Measurements from ENCODE around the gene SELENOM.
"Not testable (repeated sequence)": the region's sequence is repeated elsewhere in the genome, so short reads cannot be mapped to it uniquely, and the experiment has no call there.

SELENOM gene

DNA sequence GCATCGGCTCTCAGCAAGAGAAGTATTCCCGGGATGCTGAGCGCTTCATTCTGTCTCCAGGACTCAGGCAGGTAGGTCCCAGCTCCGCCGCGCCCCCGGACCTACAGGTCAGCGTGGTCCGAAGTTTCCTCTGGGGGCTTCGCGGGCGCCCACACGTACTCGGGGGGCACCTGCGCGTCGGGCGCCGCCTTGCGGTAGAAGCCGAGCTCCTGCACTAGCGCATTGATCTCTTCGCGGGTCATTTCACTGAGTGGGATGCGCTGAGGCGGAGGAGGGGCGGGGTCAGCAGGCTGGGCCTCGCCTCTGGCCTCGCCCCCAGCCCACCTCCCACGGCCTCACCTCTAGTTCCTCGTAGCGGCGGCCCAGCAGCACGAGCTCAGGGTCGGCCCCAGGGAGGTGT, 2.5 kb downstream of the SELENOM start:
- DNase-seq: no peak

DNA sequence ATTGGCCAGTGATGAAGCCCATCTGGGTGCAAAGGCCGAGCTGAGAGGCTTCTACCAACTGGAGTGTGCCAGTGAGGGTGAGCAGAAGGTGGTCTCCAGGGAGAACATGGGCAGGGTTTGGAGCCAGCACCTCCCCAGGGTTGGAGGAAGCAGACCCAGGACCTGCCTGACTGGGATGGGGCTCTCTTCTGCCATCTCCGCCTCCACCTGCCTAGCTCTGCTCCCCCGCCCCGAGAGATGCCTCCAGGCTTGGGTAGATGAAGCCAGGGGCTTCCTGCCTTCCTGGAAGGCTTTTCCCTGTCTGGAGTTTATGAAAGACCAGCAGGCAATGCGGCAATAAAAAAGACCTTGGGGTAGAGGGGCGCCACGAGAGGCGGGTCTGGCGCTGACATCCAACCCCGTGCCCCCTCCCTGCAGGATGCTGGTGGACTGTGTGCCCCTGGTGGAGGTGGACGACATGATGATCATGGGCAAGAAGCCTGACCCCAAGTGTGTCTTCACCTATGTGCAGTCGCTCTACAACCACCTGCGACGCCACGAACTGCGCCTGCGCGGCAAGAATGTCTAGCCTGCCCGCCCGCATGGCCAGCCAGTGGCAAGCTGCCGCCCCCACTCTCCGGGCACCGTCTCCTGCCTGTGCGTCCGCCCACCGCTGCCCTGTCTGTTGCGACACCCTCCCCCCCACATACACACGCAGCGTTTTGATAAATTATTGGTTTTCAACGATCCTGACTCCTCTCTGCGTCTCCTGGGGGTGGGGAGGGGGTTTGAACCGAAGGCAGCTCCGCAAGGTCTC, 3.3 kb downstream of the SELENOM start:
- no peak for DNase-seq

DNA sequence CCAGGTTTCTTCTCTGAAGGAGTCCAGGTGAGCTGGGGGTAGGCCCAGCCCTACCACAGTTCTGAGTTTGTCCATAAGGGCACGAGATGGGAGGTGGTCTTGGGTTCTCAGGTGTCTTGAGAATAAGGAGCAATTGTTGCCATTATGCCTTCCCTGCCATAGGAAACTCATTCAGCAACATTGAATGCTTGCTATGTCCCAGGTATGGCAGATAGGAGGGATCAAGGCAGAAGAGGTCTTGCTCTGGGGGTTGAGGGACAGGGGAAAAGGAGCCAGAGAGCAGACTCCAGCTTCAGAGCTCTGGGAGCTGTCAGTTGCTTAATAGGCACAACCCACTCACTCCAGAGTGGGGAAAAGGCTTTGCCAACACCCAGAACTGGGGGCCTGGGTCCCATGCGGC, 4.3 kb downstream of the SELENOM start:
- no peak for DNase-seq

DNA sequence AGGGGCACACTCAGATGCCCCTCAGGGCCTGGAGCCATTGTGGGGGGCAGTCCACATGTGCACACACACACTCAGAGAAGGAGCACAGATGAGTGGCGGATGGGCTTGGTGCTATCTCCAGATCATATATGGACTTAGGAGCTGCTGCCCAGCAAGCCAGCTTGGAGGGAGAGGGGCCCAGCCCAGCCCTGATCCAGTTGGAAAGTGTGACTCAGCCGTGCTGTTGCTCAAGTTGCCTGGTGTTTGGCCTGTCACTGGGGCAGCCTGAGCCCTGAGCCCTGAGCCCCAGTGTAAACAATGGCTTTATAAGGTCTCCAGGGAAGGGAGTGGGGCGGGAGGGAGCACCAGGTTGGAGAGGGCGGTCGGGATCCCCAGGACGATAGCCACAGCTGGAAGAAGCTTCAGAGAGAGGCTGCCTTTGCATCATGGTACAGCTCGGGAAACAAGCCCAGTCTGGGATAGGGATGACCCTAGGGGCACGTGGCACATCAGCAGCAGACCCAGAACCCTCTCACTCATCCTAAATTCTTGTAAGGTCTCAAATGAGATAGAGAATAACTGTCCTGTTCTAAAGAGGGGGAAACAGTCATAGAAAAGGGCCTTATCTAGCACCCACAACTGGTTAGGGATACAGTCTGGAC, 4.8 kb downstream of the SELENOM start:
- peak; percentile 92 for DNase-seq

DNA sequence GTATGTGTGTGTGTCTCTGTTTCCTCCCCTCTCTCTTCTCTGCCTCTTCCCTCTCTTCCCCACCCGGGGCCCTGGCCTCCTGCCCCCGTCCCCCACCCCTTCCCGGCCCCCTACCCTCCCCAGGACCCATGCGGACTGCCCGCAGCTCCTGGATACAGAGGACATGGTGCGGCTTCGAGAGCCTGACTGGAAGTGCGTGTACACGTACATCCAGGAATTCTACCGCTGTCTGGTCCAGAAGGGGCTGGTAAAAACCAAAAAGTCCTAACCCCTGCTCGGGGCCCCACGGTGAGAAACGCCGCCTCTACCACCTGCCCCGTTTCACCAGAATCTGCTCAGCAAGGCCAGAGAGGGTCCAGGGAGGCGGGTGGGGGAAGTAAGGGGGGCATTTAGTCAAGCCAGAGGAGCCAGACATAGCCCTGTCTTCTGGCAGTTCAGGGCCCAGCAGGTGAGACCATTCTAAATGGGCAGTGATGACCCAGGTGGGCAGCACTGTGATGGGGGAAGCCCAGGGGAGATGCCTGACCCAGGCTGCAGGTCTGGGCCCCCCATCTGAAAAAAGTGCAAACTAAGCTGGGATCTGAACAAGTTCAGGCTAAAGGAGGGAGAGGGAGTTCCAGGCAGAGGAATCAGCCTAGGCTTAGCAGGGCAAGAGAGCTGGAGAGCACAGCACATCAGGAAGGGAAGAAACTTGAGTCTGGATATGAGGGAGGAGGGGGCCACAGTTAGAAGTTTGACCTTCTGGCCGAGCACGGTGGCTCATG, 6.4 kb downstream of the SELENOM start:
- DNase-seq: no peak

DNA sequence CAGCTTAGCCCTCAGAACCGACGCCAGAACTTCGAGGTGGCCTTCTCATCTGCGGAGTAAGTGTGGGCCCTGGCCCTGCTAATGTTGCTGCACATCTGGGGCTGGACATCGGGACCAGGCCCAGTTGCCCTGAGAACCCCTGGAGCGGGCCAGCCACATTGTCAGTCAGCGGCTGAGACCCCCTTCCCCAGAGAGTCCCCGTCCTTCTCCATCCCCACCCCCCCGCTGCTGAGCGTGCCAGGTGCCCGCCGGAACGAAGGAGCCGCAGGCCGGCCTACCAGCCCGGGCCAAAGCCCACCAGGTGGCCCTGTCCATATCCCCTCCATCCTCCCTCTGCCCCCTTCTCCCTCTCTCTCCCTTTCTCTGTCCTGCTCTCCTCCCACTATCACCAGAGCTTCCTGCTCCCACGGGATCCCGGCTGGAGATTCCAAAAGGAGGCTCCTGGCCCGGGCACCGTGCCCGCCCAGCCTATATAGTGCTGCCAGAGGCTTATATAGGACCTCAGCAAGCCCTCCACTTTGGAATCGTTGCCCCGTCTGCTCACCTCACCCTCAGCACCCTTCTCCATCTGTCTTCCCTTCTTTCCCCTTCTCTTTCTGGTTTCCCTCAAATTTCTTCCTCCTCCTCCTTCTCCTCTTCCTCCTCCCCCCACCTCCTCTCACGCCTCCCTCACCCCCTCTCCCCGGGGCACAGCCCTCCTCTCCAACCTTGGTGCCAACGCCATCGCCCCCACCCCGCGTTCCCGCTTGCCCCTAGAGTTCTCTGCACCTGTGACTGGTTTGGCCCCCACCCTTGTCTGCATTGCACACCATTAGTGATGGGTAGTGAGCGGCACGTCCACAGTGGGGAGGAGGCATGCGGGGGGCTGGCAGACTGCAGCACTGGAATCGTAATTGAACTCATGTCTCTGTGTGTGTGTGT, 7.3 kb downstream of the SELENOM start:
- DNase-seq: no peak

DNA sequence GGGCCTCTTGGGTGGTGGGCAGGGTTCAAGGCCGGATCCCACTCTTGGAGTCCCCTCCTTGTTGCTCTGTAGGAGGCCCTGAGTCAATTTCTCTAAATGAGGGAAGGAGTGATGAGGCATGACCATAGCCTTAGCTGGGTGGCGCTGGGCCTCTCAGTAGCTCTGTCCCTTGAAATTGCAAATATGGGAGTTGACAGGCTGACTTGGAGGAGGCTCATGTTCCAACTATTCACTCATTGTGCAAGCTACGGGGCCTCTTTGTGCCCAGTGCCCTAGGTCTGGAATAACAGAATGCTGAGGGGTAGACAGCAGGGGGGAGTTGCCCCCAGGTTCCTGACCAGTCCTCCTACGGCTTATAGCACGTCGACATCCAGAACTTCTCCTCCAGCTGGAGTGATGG, 8.0 kb downstream of the SELENOM start:
- no peak for DNase-seq

DNA sequence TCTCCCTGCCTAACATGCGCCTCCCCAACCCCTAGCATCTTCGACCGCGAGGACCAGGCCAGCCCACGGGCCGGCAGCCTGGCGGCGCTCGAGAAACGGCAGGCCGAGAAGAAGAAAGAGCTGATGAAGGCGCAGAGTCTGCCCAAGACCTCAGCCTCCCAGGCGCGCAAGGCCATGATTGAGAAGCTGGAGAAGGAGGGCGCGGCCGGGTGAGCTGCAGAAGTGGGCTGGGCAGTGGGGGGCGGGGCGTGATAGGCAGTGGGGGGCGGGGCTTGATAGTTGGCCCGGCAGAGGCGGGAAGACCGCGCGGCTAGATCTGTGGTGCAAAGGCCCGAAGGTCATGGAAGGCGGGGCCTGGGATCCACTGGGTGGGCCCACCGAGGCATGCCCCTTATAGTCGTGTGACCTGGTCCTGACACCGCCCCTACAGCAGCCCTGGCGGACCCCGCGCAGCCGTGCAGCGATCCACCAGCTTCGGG, 8.7 kb downstream of the SELENOM start:
- DNase-seq: no peak

DNA sequence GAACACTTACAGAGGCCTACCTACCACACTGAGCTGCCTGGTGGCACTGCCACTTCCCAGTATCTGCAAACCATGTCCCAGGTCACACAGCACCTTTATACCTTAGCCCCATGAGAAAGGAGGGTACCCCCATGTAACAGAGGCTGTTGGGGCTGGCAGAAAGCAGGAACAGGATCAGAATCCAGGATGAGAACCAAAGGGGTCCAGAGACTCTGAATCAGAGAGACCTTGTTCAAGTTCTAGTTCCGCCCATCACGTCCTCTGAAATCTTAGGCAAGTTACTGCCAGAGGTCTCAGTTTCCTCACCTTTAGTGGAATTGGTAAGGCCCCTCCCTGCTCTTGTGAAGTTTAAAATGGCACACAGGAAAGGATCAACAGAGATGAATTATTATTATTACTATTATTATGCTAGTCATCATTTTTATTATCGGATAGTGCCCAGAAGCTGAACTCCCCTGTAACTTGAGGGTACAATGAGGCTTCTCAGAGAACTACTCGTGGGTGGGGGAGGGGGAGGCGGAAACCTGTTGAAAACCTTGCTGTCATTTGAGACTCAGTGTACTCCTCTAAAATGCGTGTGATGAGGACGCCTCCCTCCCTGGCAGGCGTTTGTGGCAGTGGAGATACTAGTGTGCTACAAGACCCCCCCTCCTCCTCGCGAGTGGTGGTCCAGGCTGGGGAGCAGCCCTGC, 9.3 kb downstream of the SELENOM start:
- DNase-seq: no peak

DNA sequence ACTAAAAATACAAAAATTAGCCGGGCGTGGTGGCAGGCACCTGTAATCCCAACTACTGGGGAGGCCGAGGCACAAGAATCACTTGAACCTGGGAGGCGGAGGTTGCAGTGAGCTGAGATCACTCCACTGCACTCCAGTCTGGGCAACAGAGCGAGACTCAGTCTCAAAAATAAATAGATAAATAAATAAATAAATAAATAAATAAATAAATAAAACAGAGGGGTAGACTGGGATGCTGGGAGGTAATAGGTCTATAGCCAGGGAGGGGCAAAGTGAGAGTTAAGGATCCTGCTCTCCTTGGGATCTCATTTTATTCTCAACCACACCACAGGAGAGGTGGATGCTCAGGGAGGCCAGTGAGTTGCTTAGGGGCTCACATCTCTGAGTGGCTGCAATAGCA, 9.8 kb downstream of the SELENOM start:
- not testable (repeated sequence) for DNase-seq

DNA sequence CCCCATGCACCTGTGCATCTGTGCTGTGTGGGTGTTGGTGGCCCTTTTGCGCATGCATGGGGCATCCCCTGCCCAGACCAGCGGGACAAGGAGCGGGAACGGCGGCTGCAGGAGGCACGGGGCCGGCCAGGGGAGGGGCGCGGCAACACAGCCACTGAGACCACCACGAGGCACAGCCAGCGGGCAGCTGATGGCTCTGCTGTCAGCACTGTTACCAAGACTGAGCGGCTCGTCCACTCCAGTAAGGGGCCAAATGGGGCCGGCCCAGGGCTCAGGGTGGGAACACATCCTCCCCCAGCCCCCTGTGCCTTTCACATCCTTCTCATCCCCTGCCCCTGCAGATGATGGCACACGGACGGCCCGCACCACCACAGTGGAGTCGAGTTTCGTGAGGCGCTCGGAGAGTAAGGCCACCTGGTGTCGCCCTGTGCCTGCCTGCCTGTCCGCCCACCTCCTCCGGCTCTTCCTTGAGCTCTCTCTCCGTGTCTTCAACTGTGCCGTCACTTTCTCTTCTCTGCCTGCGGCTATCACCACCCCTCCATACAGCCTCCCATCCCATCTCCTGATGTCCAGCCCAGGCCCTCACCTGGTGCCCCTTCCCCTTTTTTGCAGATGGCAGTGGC, 10.6 kb downstream of the SELENOM start:
- DNase-seq: no peak

DNA sequence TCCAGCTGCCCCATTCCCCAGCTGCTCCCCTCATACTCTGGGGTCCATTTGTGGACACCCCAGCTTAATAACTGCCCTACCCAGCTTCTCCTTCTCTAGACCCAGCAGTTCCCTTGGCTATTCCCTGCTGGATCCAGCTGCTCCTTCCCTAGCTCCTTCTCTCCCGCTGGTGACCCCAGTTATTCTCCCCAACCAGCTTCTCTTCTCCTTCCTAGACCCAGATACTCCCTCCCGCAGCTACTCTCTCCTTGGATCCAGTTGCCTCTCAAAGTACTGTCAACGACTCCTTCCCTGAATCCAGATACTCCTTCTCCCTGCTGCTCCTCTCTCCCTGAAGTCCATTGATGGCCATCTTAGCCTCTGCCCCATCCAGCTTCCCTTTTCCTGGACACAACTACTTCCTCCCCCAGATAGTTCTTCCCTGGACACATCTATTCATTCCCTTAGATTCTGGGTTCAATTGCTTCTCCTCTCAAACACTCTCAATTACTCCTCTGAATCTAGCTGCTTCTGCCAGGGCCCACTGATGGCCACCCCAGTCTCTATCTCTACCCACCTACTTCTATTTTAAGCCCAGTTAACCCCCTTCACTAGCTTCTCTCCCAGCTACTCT, 11.6 kb downstream of the SELENOM start:
- no peak for DNase-seq

DNA sequence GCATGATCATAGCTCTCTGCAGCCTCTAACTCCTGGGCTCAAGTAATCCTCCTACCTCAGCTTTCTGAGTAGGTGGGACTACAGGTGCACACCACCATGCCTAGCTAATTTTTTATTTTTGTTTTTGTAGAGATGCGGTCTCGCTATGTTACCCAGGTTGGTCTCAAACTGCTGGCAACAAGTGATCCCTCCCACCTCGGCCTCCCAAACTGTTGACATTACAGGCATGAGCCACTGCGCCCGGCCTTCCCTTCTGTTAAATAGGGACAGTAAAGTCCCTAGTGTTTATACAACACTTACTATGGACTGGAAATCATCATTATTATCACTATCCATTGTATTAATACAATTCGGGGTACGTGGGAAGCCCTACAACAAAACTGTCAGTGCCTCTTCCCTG, 12.6 kb downstream of the SELENOM start:
- no peak for DNase-seq

DNA sequence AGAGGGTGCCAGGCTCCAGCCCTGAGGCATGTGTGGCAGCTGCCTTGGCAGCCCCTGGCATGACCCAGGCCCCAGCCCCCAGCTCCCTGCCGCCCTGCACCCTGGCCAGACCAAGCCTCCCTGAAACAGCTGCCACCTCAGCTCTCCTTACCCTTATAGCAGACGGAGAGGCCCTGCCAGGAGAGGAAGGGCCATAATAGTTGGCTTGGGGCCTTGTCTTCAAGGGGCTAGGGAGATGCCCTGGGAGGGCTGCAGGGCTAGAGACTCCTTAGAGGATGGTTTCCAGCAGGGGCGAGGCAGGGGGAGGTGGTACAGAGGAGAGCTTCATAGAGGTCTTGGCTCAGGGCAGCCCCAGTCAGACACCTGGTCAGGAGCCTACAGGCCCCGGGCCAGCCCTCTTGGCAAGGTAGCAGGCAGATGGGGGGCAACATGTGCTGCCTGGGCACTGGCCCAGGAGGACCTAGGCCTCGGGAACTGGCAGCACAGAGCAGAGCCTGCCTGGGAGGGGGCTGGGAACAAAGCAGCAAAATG, 13.3 kb downstream of the SELENOM start:
- no peak for DNase-seq

DNA sequence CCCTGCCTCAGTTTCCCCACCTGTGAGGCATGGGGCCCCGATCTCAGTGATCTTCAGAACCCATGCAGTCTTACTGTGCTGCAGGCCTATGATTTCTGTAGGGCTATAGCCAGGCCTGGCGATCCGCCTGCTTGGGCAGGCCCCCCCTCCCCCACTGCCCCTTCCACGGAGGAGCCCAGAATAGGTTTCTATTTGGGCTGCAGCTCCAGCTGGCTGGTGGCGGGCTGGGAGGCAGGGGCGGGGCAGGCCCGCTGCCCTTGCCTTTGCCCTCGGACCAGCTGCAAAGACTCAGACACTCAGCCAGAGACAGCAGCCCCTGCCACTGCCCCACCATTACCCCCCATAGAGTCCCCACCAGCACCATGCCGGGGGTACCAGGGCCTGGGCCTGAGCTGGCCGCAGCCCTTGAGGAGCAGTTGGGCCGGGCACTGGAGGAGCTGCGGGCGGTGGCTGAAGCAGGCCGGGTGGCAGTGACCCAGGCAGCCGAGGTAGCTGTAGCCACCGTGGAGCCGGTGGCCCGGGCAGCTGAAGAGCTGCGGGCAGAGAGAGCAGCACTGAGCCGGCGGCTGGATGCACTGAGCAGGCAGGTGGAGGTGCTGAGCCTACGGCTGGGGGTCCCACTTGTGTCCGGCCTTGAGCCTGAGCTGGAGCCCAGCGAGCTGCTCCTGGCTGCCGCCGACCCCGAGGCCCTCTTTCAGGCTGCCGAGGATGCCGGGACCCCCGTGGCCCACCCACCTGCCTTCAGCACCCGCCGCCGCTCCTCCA, 14.1 kb downstream of the SELENOM start:
- no peak for DNase-seq

DNA sequence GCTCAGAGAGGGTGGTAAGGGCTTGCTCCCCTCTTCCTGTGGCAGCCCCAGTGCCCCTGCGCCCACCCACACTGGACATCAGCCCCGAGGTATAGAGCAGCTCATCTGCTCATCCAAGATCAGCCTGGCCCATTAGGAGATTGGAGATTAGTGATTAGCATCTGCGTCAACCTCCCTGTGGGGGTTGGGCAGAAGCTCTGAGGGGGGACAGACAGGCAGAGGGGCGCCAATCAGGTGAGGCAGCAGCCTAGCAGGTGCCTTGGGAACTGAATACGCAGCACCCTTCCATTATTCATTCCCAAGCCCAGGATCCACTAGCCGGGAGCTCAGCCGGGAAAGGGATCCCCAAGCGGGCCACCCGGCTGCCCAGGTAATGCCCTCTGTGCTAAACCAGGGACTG, 15.2 kb downstream of the SELENOM start:
- no peak for DNase-seq

DNA sequence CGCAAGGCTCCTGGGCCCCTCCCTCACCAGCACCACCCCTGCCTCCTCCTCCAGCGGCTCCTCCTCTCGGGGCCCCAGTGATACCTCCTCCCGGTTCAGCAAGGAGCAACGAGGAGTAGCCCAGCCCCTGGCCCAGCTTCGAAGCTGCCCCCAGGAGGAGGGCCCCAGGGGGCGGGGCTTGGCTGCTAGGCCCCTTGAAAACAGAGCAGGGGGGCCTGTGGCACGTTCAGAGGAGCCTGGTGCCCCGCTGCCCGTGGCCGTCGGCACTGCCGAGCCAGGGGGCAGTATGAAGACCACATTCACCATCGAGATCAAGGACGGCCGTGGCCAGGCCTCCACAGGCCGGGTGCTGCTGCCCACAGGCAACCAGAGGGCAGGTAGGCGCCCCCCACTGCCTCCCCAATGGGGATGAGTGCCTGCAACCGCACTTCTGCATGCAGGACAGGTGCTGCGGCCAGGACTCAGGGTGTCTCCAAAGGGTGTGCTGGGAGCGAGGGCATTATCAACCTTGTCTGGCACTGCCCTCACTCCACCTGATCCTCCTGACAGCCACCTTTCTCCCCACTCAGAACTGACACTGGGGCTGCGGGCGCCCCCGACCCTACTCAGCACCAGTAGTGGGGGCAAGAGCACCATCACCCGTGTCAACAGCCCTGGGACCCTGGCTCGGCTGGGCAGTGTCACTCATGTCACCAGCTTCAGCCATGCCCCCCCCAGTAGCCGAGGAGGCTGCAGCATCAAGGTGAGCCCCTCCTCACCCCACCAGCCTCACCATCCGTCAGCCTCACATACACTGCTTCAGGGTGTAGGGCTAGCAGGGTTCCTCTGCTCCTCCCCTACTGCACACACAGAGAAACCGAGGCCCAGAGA, 16.0 kb downstream of the SELENOM start:
- DNase-seq: no peak

DNA sequence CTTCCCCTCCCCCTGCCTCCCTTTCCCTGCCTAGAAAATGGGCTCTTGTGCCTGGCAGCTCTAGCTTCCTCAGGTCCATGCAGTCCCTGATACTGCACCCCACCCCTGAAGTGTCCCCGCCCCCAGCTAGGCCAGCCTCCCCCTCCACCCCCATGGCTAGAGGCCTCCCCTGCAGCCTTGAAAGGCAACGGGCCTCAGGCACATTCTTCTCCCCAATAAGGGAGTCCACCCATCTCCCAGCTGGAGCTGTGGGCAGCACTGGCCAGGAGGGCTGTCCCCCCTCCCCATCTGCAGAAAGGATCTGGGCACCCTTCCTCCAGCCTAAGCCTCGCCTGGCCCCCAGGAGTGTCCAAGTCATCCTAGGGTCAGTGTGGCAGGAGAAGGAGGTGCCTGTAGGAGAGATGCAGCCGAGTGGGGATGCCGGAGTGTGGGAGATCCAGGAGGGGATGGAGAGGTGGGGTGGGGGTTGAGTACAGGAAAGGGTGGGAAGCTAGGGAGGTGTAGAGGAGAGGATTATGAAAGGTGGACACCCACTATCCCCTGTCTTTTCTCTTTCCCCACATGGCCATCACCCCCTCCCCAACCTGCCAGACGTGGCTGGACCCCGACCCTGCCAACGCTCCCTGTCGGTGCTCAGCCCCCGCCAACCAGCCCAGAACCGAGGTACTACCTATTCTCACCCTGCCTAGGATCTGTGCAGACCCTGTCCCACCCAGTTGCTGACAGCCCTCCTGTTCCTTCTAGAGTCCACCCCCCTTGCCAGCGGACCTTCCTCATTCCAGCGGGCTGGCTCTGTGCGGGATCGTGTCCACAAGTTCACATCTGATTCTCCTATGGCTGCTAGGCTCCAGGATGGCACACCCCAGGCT, 16.9 kb downstream of the SELENOM start:
- no peak for DNase-seq
